ENCODE data around the gene CORO1C.
"Not testable (repeated sequence)": the region's sequence is repeated elsewhere in the genome, so short reads cannot be mapped to it uniquely, and the experiment has no call there.

CORO1C gene

GRCh38 chr12:108753976-108754375 lies 22.7 kb upstream of the CORO1C start:
- DNase-seq, result no peak

DNA sequence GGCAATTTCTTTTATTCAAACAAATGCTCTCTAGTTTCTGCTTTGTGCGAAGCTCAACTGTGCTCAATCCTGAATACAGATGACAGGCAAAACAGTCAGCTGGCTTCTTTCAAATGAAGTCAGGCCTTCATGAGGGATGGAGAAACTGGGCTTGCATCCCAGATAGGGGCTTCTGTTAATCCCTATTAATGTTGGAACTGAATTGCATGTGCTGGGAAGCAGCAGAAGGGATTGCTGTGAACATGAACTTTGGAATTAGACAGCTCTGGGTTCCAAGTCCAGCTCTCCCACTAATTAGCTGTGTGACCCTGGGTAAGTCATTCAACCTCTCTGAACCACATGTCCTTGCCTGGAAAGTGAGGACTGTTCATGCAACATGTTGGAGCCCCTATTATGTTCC lies 21.1 kb upstream of the CORO1C start:
- peak in 1 of 2 experiments; percentile 62 for DNase-seq

- peak in 1 of 2 experiments; percentile 43 for DNase-seq
Observed at GRCh38 chr12:108751821-108752220, 20.5 kb upstream of the CORO1C start.

DNA sequence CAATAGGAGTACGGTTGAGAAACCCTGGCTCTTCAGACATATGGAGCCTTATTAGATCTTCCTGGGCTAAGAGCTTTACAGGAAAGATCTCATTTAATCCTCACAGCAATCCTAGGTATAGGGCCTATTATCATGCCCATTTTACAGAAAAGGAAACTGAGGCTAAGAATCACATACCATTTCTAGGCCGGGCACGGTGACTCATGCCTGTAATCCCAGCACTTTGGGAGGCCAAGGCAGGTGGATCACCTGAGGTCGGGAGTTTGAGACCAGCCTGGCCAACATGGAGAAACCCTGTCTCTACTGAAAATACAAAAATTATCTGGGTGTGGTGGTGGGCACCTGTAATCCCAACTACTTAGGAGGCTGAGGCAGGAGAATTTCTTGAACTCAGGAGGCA lies 19.7 kb upstream of the CORO1C start:
- not testable (repeated sequence) for DNase-seq

DNA sequence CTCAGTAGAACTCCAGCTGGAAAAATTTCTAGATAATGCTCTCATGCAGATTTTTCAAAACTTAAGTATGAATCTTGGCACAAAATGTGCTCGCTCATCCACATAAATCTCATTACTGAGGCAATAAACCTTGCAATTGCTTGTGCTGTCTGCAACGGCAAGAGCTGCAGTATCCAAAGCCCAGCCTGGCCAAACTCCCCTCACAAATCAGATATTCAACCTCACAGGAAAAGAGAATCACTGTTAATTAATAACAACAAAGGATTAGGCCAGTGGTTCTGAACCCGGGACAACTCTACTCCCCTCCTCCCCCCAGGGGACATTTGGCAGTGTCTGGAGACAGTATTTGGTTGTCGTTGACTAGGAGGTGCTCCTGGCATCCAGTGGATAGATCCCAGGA lies 19.2 kb upstream of the CORO1C start:
- peak in 1 of 2 experiments; percentile 48 for DNase-seq

DNA sequence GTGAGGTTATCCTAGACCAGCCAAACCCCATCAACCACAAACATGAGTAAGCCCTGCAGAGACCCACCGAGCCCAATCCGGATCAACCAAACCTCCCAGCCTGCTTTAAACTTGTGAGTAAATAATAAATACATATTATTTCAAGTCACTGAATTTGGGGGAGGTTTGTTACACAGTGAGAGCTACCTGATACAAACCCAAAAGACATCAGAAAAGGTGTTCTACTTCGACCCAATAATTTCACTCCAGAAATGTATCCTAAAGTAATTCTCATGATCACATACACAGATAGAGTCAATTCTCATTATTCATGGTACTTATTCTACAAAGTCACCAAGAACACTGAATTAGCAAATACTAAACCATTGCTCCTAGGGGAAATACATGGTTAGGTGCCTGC lies 16.2 kb upstream of the CORO1C start:
- DNase-seq, result no peak

GRCh38 chr12:108745641-108746040 lies 14.3 kb upstream of the CORO1C start:
- DNase-seq, result peak in 1 of 2 experiments; percentile 28

- no peak for DNase-seq
Observed at GRCh38 chr12:108744021-108744897, 12.9 kb upstream of the CORO1C start.

DNA sequence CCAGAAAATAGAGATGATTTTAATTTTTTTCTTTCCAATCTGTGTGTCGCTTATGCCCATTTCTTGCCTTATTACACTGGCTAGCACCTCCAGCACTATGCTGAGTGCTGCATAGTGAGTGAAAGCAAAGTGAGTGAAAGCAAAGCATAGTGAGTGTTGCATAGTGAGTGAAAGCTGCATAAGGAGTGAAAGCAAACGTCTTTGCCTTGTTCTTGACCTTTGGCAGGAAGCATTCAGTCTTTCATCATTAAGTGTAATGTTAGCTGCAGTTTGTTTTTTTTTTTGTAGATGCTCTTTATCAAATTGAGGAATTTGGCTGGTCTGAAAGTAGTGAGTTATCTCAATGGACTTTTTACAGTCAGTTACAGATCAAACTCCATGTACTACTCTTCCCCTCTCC lies 6.9 kb upstream of the CORO1C start:
- no peak for DNase-seq

GRCh38 chr12:108735855-108736254 lies 4.5 kb upstream of the CORO1C start:
- no peak for DNase-seq

GRCh38 chr12:108734200-108734906 lies 3.0 kb upstream of the CORO1C start:
- no peak for DNase-seq

- DNase-seq, result not testable (repeated sequence)
Observed at GRCh38 chr12:108733230-108733531, 1.9 kb upstream of the CORO1C start.

DNA sequence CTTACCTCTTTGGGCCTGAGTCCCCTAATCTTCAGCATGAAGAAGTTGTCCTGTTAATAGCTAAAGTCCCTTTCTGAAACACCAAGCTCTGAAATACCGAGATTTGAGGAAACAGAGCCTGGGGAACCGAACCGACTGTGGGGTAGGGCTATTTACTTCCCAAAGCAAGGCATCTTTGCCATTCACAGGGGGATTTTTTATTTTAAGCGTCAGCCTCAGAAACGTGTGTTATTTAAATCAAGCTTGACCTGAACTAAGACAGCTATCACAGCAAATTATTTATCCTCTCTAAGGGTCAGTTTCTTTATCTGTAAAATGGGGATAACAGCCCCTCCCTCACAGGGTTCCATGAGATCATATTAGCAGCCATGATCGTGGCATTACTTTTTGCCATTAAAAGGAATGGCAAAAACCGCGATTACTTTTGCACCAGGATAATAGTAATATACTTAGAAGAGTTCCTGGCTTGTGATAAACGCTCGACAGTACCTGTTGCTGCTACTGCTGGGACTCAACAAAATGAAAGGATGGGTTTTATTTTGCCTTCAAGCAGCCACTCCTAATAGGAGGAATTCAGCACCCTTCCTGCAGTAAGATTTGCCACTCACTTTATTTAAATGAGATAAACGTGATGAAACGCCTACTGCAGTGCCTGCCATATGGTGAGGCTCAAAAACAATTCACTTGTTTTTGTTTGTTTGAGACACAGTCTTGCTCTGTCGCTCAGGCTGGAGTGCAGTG lies 1.3 kb upstream of the CORO1C start:
- DNase-seq, result no peak

DNA sequence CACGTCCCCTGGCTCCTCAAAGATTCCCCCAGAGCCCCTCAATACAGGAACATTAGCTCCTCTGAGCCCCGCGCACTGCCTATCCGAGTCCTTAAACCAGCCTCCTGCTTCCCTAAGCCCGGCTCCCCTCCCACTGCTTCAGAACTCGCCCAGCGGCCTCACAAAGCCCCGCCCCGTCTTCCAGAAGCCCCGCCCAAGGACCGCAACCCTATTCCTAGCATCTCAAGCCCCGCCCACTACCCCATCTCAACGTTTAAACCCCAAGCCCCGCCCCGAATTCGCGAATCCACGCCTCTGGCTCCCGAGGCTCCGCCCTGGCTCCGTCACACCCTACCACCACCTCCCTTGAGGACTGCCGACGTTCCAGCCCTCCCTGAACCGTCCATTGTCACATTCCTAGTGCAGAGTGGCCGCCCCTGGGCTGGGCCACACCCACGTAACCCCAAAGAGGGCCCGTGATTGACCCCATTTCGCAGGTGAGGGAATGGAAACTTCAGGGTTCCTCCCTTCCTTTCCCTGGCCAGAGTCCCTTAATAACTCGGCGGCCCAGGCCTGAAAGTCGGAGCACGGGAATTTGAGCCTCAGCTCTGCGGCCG lies 646 bp upstream of the CORO1C start:
- DNase-seq, result peak; percentile 91 to 96

- DNase-seq, result peak; percentile 54 to 77
Observed at GRCh38 chr12:108730365-108731104, 783 bp downstream of the CORO1C start.

DNA sequence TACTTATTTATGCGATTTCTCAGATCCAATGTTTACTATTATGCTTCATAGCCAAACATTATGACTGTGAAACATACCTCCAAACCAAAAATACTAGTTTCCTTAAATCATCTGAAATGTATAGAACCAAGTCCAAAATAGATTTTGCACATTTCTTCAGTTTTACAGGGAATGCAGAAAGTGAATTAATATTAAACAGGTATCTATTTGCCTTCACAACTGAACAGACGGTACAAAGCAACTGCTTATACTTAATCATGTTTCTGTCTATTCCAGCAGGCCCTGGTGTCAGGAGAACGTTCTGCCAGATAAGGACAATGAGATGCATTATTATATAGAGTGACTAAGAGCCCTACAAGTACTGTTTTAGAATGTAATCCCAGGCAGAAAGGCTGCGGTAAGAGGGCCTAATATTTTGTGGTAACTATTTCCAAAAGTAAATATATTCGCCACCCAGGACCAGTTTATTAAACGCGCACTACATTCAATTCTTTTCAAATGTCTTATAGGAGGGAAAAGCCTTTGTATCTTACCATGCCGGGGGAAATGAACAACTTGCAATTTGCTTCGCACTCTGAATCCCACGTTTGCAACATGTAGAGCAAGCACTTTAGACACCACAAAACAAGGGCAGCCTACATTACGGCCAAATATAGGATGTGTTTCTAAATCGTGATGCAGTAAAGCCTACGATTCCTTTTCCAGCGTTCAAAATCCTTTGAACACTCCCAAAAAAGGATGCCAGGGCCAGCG lies 1.5 kb downstream of the CORO1C start:
- DNase-seq, result peak; percentile 51 to 54

DNA sequence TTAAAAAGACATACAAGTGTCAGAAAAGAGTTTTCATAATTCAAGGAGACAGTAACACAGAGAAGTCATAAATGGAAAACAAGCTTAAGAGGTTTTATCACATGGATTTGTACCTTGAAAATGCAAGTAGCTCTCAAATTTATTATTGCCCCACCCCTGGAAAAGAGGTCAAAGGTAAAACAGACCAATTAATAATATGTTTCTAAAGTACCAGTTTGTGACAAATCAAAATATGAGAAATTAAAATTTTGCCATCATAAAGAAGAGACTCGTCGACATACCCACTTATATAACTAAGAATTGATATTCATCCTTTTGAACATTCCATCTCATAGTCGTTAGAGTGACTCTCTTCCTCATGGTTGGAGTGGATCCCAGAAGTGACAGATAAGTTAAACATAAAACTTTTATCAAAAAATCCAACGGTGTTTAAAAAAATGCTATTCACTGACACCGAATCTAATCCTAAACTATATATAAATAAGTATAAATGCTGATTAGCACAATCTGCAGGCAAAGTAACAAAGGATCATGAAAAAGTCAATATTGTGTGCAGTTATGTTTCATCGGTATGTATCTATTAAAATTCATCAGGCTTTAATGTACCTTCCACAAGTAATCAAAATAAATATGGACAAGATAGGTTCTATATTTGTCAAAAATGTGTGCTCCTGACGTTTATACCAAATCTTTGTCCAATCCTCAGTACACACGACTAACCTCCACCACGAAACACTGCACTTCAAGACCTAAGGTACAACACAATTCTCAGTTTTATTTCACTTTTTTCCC lies 2.3 kb downstream of the CORO1C start:
- DNase-seq, result no peak

- no peak for DNase-seq
Observed at GRCh38 chr12:108727868-108728735, 3.2 kb downstream of the CORO1C start.

GRCh38 chr12:108727161-108727560 lies 4.2 kb downstream of the CORO1C start:
- no peak for DNase-seq

GRCh38 chr12:108724890-108725151 lies 6.5 kb downstream of the CORO1C start:
- no peak for DNase-seq

All from NCI-H524 (cell line).